SIG-M5 treated with dmso at 0.1 percent for 504 hours (cell line): Measurements from ENCODE around the gene PACSIN1.

ENCODE experiments used
- DNase-seq: peaks from one replicate; lab custom pipeline; 2025; ENCODE audit not compliant: unreplicated experiment; lab: John Stamatoyannopoulos, UW

Gene PACSIN1

GRCh38 chr6:34578445-34579262 lies 112.8 kb downstream of the PACSIN1 start:
- DNase-seq: no peak

- no peak for DNase-seq
These were observed 115.1 kb downstream of the PACSIN1 start for GRCh38 chr6:34580707-34581560.

- DNase-seq: no peak
These were observed 115.7 kb downstream of the PACSIN1 start for GRCh38 chr6:34581561-34581920.

- DNase-seq: no peak
These were observed 117.6 kb downstream of the PACSIN1 start for GRCh38 chr6:34583461-34583860.

- DNase-seq: no peak
These were observed 118.2 kb downstream of the PACSIN1 start for GRCh38 chr6:34583861-34584604.

GRCh38 chr6:34584694-34585093 lies 118.8 kb downstream of the PACSIN1 start:
- DNase-seq: no peak
